Activated CD8-positive, alpha-beta T cell treated with anti-CD3 and anti-CD28 coated beads, Interleukin-2, amount 10 ng/mL, durations not matched to agents 7 days and 5 days (primary cell): ENCODE results near the gene SH3PXD2A. TPM values are rescaled to one million over a fixed set of nuclear protein-coding genes. Genes with fewer than 3 reads are reported as not detected.
A peak's percentile ranks its signal among the peaks of the same experiment; 100 is the strongest.
"Not testable (repeated sequence)": the region's sequence is repeated elsewhere in the genome, so short reads cannot be mapped to it uniquely, and the experiment has no call there.

Experiments
- ATAC-seq: fragments of 150-1000 bp; cut with Tn5 transposase; one replicate; pipeline ENCODE4 v1.10.0; 2021; ENCODE audit warnings: moderate library complexity
- CTCF ChIA-PET: fragments of 350-600 bp; sonication (Branson Sonifier 250); formaldehyde crosslinking; loops from one replicate; lab custom pipeline; 2021; ENCODE audit warnings: antibody characterized with exemption; lab: Charles Lee
- POLR2A ChIA-PET: fragments of 350-600 bp; sonication (Branson Sonifier 250); formaldehyde crosslinking; loops from one replicate; lab custom pipeline; 2021; ENCODE audit warnings: antibody characterized with exemption; lab: Charles Lee
- DNase-seq: peaks from one replicate; pipeline ENCODE4 v3.0.0-alpha.2; 2020
- H3K27ac Mint-ChIP-seq: one replicate; pipeline ENCODE4 v1.8.0; 2021; ENCODE audit warnings: mild to moderate bottlenecking, mixed read lengths
- H3K27me3 Mint-ChIP-seq: one replicate; pipeline ENCODE4 v1.8.0; 2021; ENCODE audit warnings: low read depth, mixed read lengths
- H3K36me3 Mint-ChIP-seq: one replicate; pipeline ENCODE4 v1.8.0; 2021; ENCODE audit warnings: low read depth, mixed read lengths
- H3K4me1 Mint-ChIP-seq: one replicate; pipeline ENCODE4 v1.8.0; 2021; ENCODE audit warnings: low read depth, mixed read lengths
- H3K4me3 Mint-ChIP-seq: one replicate; pipeline ENCODE4 v1.8.0; 2021; ENCODE audit warnings: mild to moderate bottlenecking, mixed read lengths
- H3K9me3 Mint-ChIP-seq: one replicate; pipeline ENCODE4 v1.8.0; 2022; ENCODE audit warnings: mixed read lengths; ENCODE audit not compliant: insufficient read depth
- total RNA-seq, 2 experiments: library from RNA; stranded (reverse); gene quantifications; one replicate each; pipeline ENCODE4 v1.2.3, GENCODE V29; 2021

Gene SH3PXD2A
- total RNA-seq, 2 experiments from 2014 or later: 8.5 to 9.4 TPM

- DNase-seq (no peak), ATAC-seq (no peak)
- Mint-ChIP-seq H3K27ac (no peak overlapping the region), H3K4me3 (no peak overlapping the region), H3K4me1 (peaks cover 23% of the 10 kb centered on the region), H3K9me3 (no peaks in the 10 kb centered on the region), H3K36me3 (no peaks in the 10 kb centered on the region), H3K27me3 (peaks cover 24% of the 10 kb centered on the region)
- POLR2A ChIA-PET: interaction anchor here (1.0 kb wide), 1 partner anchor 133 kb away, joined by 3 read pairs; no protein-coding TSS in a partner anchor
- CTCF ChIA-PET: interaction anchor here (0.8 to 4.0 kb wide), 12 partner anchors 8 to 225 kb away, joined by 3 to 22 read pairs (median 4); no protein-coding TSS in a partner anchor
These were observed 8.0 kb downstream of the SH3PXD2A start for GRCh38 chr10:103847346-103847745.

GRCh38 chr10:103845972-103846371 lies 9.4 kb downstream of the SH3PXD2A start:
- Mint-ChIP-seq H3K9me3 (no peaks in the 10 kb centered on the region), H3K27ac (peak overlapping the region; percentile 72), H3K4me1 (peaks cover 23% of the 10 kb centered on the region), H3K4me3 (peak overlapping the region; percentile 28), H3K36me3 (no peaks in the 10 kb centered on the region), H3K27me3 (peaks cover 15% of the 10 kb centered on the region)
- ChIA-PET POLR2A (no interaction called here), CTCF (interaction anchor here (1.0 to 4.0 kb wide), 2 partner anchors 11 to 135 kb away, joined by 3 to 15 read pairs; no protein-coding TSS in a partner anchor)
- peak; percentile 62 for DNase-seq
- ATAC-seq: peak; percentile 88

- Mint-ChIP-seq H3K27ac (peak overlapping the region; percentile 72), H3K27me3 (peaks cover 11% of the 10 kb centered on the region), H3K4me1 (peaks cover 23% of the 10 kb centered on the region)
- H3K4me3 Mint-ChIP-seq, H3K9me3 Mint-ChIP-seq, DNase-seq, POLR2A ChIA-PET, H3K36me3 Mint-ChIP-seq, ATAC-seq: not testable (repeated sequence)
- CTCF ChIA-PET: interaction anchor here (4.0 kb wide), 1 partner anchor 11 kb away, joined by 15 read pairs; no protein-coding TSS in a partner anchor
These were observed 10.0 kb downstream of the SH3PXD2A start for GRCh38 chr10:103845346-103845745.

GRCh38 chr10:103843854-103844570 lies 11.4 kb downstream of the SH3PXD2A start:
- no peaks in the 10 kb centered on the region for H3K9me3 Mint-ChIP-seq
- no peak overlapping the region for H3K27ac Mint-ChIP-seq
- no peaks in the 10 kb centered on the region for H3K36me3 Mint-ChIP-seq
- peaks cover 3% of the 10 kb centered on the region for H3K27me3 Mint-ChIP-seq
- POLR2A ChIA-PET: no interaction called here
- DNase-seq: no peak
- peaks cover 23% of the 10 kb centered on the region for H3K4me1 Mint-ChIP-seq
- CTCF ChIA-PET: interaction anchor here (1.5 to 2.0 kb wide), 2 partner anchors 9 to 44 kb away, joined by 3 to 6 read pairs; no protein-coding TSS in a partner anchor
- ATAC-seq: no peak
- H3K4me3 Mint-ChIP-seq: no peak overlapping the region

- POLR2A ChIA-PET: no interaction called here
- no peak for ATAC-seq
These were observed 12.3 kb downstream of the SH3PXD2A start for GRCh38 chr10:103843045-103843444.

GRCh38 chr10:103842605-103843004 lies 12.8 kb downstream of the SH3PXD2A start:
- Mint-ChIP-seq H3K27me3 (peaks cover 3% of the 10 kb centered on the region), H3K9me3 (no peaks in the 10 kb centered on the region), H3K4me3 (no peak overlapping the region), H3K4me1 (peaks cover 20% of the 10 kb centered on the region), H3K27ac (no peak overlapping the region), H3K36me3 (no peaks in the 10 kb centered on the region)
- ATAC-seq (no peak), DNase-seq (no peak)
- ChIA-PET CTCF (interaction anchor here (1.5 to 2.0 kb wide), 2 partner anchors 10 to 45 kb away, joined by 3 to 6 read pairs; no protein-coding TSS in a partner anchor), POLR2A (no interaction called here)

More at GRCh38 chr10:103843045-103843444, 12.3 kb downstream of the SH3PXD2A start:
- Mint-ChIP-seq H3K36me3 (no peaks in the 10 kb centered on the region), H3K27me3 (peaks cover 3% of the 10 kb centered on the region), H3K9me3 (no peaks in the 10 kb centered on the region), H3K4me3 (no peak overlapping the region), H3K27ac (no peak overlapping the region), H3K4me1 (peaks cover 20% of the 10 kb centered on the region)
- CTCF ChIA-PET: interaction anchor here (1.5 to 2.0 kb wide), 2 partner anchors 10 to 45 kb away, joined by 3 to 6 read pairs; no protein-coding TSS in a partner anchor
- DNase-seq: no peak

- peaks cover 3% of the 10 kb centered on the region for H3K27me3 Mint-ChIP-seq
- no peak overlapping the region for H3K4me3 Mint-ChIP-seq
- ATAC-seq (no peak), DNase-seq (no peak)
- ChIA-PET POLR2A (no interaction called here), CTCF (no interaction called here)
- H3K27ac Mint-ChIP-seq: no peak overlapping the region
- H3K36me3 Mint-ChIP-seq: no peaks in the 10 kb centered on the region
- peaks cover 16% of the 10 kb centered on the region for H3K4me1 Mint-ChIP-seq
- no peaks in the 10 kb centered on the region for H3K9me3 Mint-ChIP-seq
These were observed 13.9 kb downstream of the SH3PXD2A start for GRCh38 chr10:103841519-103841918.

- CTCF ChIA-PET: interaction anchor here (1.0 kb wide), 1 partner anchor 144 kb away, joined by 3 read pairs; no protein-coding TSS in a partner anchor
- no peak for DNase-seq
- H3K27ac Mint-ChIP-seq: no peak overlapping the region
- peaks cover 8% of the 10 kb centered on the region for H3K4me1 Mint-ChIP-seq
- no peak for ATAC-seq
- POLR2A ChIA-PET: interaction anchor here (0.5 kb wide), 1 partner anchor 36 kb away, joined by 3 read pairs; no protein-coding TSS in a partner anchor
- H3K9me3 Mint-ChIP-seq: no peaks in the 10 kb centered on the region
- no peaks in the 10 kb centered on the region for H3K36me3 Mint-ChIP-seq
- H3K4me3 Mint-ChIP-seq: no peak overlapping the region
- peaks cover 3% of the 10 kb centered on the region for H3K27me3 Mint-ChIP-seq
These were observed 14.7 kb downstream of the SH3PXD2A start for GRCh38 chr10:103840740-103841070.

GRCh38 chr10:103839872-103840739 lies 15.3 kb downstream of the SH3PXD2A start:
- Mint-ChIP-seq H3K4me1 (peaks cover 4% of the 10 kb centered on the region), H3K36me3 (no peaks in the 10 kb centered on the region), H3K27me3 (peaks cover 3% of the 10 kb centered on the region), H3K9me3 (no peaks in the 10 kb centered on the region), H3K4me3 (no peak overlapping the region), H3K27ac (no peak overlapping the region)
- CTCF ChIA-PET: interaction anchor here (1.0 to 1.2 kb wide), 2 partner anchors 8 to 144 kb away, joined by 3 read pairs; no protein-coding TSS in a partner anchor
- DNase-seq (no peak), ATAC-seq (no peak)
- POLR2A ChIA-PET: interaction anchor here (0.5 kb wide), 1 partner anchor 36 kb away, joined by 3 read pairs; no protein-coding TSS in a partner anchor

- H3K27me3 Mint-ChIP-seq: peaks cover 3% of the 10 kb centered on the region
- no peak for DNase-seq
- no peak overlapping the region for H3K4me3 Mint-ChIP-seq
- H3K9me3 Mint-ChIP-seq: no peaks in the 10 kb centered on the region
- no peaks in the 10 kb centered on the region for H3K36me3 Mint-ChIP-seq
- POLR2A ChIA-PET: no interaction called here
- CTCF ChIA-PET: interaction anchor here (1.2 kb wide), 1 partner anchor 8 kb away, joined by 3 read pairs; no protein-coding TSS in a partner anchor
- ATAC-seq: no peak
- H3K27ac Mint-ChIP-seq: no peak overlapping the region
- H3K4me1 Mint-ChIP-seq: peaks cover under 1% of the 10 kb centered on the region
These were observed 15.9 kb downstream of the SH3PXD2A start for GRCh38 chr10:103839519-103839871.

GRCh38 chr10:103838862-103839518 lies 16.4 kb downstream of the SH3PXD2A start:
- Mint-ChIP-seq H3K9me3 (no peaks in the 10 kb centered on the region), H3K36me3 (no peaks in the 10 kb centered on the region), H3K4me3 (no peak overlapping the region), H3K4me1 (no peaks in the 10 kb centered on the region), H3K27me3 (peaks cover 3% of the 10 kb centered on the region), H3K27ac (no peak overlapping the region)
- ChIA-PET POLR2A (no interaction called here), CTCF (interaction anchor here (1.2 kb wide), 1 partner anchor 9 kb away, joined by 3 read pairs; no protein-coding TSS in a partner anchor)
- DNase-seq (no peak), ATAC-seq (no peak)
